Epidermal melanocyte (primary cell): ENCODE data around the gene DNAJC17.

Experiments used
- DNase-seq: peaks from one replicate; pipeline ENCODE4 v3.0.0; 2011; ENCODE audit warnings: low spot score; ENCODE audit not compliant: insufficient read length

DNAJC17 gene

GRCh38 chr15:40792394-40792793 lies 14.9 kb downstream of the DNAJC17 start:
- no peak for DNase-seq

- no peak for DNase-seq
These were observed 16.6 kb downstream of the DNAJC17 start for GRCh38 chr15:40790718-40791117.

DNA sequence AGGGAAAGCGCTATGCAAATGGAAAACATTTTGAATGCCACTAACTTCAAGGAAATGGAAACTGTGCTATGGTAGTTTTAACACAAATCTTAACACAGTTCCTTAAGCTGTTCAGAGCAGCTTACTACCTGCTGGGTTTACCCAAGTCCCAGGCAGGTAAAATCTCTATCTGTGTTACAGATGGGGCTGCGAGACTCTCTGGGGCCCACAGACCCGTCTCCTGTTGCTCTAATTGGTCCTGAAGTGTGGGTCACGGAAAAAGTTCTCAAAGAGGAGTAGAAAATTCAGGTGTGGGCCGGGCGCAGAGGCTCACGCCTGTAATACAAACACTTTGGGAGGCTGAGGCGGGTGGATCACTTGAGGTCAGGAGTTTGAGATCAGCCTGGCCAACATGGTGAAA lies 17.3 kb downstream of the DNAJC17 start:
- no peak for DNase-seq

- DNase-seq: no peak
These were observed 18.2 kb downstream of the DNAJC17 start for GRCh38 chr15:40789119-40789518.

GRCh38 chr15:40787991-40788390 lies 19.3 kb downstream of the DNAJC17 start:
- no peak for DNase-seq

DNA sequence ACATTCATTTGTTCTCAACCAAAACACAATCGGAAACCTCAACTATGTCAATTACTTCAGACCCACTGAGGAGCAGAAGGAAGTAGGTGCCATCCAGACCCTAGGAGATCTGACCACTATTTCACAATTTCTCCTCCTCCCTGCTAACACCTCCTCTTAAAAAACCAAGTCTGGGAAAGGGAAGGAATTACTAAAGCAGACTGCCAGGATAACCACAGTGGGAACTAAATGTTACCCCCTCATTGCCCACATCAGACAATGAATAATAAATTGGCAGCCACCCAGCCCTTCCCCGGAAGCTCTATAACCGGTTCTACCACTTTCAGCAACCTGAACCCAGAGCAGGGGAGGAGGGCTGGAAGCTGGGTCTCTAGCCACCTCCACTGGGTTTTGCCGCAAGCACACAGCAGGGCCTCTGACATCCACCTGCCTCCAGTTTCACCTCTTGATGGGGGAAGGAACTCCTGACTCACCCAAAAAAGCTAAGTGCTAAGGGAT lies 19.9 kb downstream of the DNAJC17 start:
- DNase-seq: no peak

DNA sequence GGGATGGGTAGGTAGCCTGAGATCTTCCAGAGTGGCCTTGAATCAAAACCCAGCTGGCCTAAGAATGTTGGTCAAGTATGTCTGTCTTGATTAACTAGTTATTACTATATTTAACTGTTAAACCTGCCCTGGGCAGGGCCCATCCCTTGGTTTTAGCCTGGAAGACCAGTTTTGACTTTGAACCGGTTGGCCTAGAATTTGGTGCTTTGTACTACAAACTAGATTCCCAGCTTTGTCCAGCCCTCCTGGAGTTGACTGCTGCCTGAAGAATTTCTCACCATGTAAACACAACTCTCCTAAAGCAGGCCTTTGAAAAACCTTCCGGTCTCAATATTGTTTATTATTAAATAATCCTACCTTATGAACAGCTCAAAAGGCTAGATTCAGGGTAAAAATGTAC lies 21.5 kb downstream of the DNAJC17 start:
- DNase-seq: no peak

GRCh38 chr15:40785164-40785563 lies 22.1 kb downstream of the DNAJC17 start:
- no peak for DNase-seq

GRCh38 chr15:40782609-40783227 lies 24.6 kb downstream of the DNAJC17 start:
- DNase-seq: no peak

DNA sequence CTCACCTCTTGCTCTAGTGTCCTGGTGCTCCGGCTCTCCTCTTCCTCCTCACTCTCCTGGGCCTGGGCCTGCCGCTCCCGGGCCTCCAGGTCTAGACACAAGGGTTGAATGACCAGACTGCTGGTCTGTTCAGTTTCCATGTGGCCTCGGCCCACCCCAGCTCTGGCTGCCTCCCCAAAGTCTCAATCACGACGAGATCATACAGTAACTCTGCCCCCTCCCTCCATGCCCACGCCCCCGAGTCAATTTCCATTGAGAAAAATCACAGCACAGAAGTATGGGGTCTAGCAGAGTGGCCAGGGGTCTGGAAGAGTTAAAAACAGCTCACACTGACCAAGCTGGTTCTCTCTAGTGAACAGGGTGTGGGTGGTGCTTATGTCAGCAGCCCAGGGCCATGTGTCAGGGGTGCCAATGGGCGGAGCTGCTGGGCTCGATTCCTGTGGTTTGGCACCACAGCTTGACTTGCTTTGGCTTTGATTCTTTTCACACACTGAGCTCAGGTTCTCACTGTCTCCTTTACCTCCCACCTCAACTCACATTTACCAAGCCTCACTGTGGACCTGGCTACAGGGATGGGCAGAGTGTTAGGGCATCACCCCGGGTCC lies 30.6 kb downstream of the DNAJC17 start:
- DNase-seq: no peak

- no peak for DNase-seq
These were observed 31.3 kb downstream of the DNAJC17 start for GRCh38 chr15:40775740-40776536.

DNA sequence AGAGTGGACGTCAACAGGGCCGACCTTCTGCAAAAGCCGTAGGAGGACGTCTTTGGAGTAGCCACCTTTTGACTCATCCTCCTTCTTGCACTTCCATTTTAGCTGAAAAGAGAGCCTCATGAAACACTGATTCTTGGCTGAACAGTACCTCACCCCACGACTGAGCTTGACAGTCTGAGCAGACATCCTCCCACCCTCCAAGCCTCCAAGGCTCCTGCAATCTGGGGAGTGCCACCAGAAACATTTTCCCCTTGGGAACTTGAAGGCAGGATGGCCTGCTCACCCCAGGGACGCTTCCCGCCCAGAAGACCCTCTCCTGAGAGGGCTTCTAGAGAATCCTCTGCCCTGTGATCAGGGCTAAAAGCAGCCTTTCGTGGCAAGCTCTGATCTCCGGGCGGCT lies 32.3 kb downstream of the DNAJC17 start:
- no peak for DNase-seq

DNA sequence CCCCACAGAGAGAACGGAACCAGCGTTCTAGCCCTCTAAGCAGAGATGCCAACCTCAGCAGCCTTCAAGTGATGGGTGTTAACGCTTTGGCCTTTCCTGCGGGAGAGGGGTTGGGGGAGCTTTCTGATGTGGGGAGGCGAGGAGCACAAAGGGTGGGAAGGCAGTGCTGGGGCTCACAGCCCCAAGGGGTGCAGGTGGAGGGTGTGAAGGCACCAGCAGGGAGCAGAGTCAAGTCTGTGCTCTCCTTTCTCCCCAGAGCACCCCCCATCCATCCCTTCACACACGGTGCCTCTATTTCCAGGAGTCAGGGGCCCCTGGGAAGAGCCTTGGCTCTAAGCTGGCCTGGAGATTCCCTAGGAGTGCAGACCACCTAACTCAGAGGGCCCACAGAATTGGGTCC lies 33.4 kb downstream of the DNAJC17 start:
- DNase-seq: no peak

GRCh38 chr15:40773496-40773895 lies 33.8 kb downstream of the DNAJC17 start:
- DNase-seq: no peak

DNA sequence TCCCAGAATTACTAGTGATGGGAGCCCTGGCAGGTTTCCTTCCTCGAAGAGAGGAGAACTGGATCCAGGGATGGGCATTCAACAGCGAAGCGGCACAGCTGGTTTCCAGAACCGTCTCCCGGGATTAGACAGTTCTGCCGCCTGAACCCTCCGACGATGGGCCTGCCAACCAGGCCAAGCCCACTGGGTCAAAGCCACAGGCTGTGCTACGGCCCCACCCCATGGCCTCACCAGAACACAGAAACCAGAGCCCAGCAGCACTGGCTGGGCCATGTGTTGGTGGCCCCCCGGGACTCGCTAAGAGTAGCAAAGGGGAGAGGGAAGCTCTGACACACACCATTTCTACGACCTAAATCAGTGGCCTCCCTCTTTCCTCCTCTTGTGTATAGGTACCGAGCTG lies 35.3 kb downstream of the DNAJC17 start:
- no peak for DNase-seq

DNA sequence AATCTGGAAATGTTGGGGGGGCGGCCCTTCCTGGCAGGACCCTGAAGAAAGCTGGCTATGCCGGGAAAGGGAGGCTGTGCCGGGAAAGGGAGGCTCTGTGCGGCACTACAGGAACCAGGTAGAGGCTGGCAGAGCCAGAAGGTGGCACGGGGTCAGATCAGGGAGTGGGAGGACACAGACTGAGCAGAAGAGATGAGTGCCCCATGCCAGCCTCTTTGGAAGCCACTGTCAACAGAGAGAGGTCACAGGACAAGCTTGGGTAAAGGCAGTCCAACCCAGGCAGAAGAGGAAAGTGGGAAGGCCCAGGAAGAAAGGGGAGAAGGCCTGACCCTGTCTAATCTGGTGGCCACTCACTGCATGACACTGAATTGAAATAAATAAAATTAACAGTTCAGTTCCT lies 36.0 kb downstream of the DNAJC17 start:
- DNase-seq: no peak

DNA sequence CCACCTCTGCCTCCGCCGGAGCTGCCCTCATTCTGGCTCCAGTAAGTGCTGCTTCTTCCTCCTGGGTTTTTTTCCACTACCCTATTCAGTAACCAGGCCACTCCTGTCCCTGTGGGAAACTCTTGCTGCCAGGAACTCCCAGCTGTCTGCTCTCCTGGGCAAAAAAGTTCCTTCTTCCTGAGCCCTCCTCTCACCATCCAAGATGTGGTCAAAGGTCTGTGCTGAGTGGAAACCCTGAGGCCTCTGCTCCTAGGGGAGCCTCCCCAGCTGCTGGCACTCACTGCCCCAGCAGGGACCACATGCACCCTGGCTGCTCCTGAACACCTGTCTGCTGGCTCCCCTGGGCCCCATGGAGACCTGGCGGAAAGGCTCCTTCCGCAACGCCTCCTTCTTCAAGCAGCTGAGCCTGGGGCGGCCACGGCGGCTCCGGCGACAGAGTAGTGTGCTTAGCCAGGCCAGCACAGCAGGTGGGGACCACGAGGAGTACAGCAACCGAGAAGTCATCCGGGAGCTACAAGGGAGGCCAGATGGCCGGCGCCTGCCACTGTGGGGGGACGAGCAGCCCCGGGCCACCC lies 37.0 kb downstream of the DNAJC17 start:
- DNase-seq: no peak

DNA sequence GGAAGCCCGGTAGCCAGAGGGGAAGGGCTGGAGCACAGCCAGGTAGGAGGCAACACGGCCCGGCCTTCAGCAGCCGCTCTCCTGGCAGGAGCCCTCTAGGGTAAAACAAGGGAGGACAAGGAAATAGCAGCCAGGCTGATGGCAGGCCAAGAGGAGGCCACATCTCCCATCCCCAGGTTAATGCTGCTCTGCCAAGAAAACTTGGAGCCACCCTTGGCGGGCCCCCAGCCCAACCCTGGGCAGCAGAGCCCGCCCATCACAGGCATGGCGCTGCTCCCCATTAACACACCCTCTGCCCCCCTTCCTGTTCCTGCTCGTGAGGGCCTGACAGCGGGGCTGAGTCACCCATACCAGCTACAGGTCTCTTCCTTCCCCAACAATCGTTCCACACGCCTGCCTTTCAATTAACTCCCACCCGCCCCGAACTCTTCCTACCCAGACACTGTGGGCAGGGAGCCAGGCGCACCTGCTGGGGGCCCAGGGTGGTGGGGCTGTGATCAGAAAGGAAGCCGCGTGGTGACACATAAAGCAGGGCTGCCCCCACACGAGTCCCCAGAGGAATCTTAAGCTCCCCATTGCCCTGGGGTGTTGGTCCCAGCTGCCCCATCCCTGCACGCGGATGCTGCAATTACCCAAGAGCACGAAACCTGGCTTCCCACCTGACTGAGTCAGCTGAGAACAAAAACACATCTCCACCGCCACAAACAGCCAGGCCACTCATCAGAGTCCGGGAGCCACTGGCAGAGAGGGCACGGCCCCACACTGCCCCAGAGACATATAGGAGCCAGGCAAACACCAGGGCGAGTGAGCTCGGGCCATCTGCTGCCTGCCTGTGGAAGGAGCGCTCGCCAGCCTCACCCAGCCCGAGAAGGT lies 37.8 kb downstream of the DNAJC17 start, which contains the start of gene C15orf62:
C15orf62 (plus strand) TSS at position 707 of the 873 bp plus-strand sequence. CDS start 516 bp downstream, outside the sequence.
- no peak for DNase-seq

DNA sequence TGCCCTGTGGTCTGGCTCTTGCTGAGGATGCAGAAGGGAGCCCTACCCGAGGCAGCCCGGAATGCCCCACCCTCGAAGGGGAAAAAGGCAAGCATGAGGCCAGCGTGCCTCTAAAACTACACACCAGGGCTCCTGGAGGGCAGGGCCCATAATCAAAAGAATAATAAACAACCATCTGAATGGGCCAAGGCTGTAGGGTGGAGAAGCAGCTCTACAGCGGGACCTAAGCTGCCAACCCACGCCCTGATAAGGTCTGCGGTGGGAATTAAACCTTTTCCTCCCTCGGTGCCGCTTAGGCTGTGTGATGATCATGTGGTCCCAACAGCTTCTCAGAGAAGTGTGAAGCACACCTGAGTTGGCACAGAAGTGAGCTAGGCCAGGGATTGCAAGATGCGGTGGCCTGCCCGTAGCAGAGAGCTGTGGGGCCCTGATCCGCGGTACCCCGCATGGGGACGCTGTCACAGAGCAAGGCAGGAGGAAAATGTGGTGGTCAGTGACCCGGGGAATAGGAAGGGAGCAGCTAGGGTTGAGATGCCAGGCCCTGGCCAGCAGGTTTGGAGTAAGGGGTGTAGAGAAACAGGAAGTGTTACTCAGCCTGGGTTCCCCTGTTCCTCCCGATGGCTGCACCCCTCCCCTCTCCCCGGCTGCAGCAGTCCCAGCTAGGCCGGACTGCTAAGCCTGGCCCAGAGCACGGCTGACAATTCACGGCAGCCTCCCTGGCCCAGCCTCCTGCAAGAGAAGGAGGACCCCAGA lies 38.6 kb downstream of the DNAJC17 start:
- no peak for DNase-seq

GRCh38 chr15:40767838-40768500 lies 39.3 kb downstream of the DNAJC17 start:
- no peak for DNase-seq
